ENCODE data around the gene OR2A5.

OR2A5 gene

DNA sequence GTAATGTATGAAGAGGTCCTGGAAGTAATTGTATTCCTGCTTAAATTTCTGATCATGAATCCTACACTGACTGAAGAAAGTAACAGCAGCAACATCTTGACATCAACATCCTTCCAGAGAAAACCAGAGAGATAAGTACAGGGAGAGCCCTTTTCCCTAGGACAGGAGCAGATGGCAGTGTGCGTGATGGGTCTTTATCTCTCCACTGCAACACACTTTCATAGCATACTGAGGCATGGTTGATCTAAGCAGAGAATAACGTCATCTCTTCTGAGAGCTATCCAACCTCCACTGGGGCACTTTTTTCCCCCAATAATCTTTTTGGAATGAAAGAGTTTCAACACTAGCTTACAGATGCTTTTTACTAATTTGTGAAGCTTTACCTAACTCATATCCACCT is 21.2 kb downstream of the OR2A5 start:
- Histone ChIP-seq H4K12ac (ENCODE audit: low read depth, low read length) (no peak overlapping the region), H3K4me2 (ENCODE audit: low read length) (no peak overlapping the region), H3K27me3 (ENCODE audit: insufficient read depth, low read length) (no peaks in the 10 kb centered on the region), H3K4ac (ENCODE audit: low read depth, low read length) (no peak overlapping the region), H3K14ac (ENCODE audit: low read length) (no peak overlapping the region), H3K4me1 (ENCODE audit: control insufficient read depth in 1 of 2, insufficient read depth in 2 of 2, low read length in 2 of 2) (no peaks in the 10 kb centered on the region), H3K79me2 (ENCODE audit: control insufficient read depth, insufficient read depth, low read length, poor library complexity) (no peaks in the 10 kb centered on the region), H3K9ac (ENCODE audit: low read length) (no peak overlapping the region), H3K9me3 (ENCODE audit: insufficient read depth, low read depth, low read length) (no peaks in the 10 kb centered on the region), H4K8ac (ENCODE audit: low read depth, low read length) (no peak overlapping the region), H4K91ac (ENCODE audit: low read depth, low read length) (no peak overlapping the region), H3K23ac (ENCODE audit: low read length) (no peak overlapping the region), H3K18ac (ENCODE audit: low read length) (no peak overlapping the region), H2BK12ac (ENCODE audit: low read length) (no peak overlapping the region), H2AFZ (ENCODE audit: insufficient read depth, low read length, poor library complexity) (no peak overlapping the region), H2BK5ac (ENCODE audit: low read depth, low read length, poor library complexity) (no peak overlapping the region), H2AK5ac (ENCODE audit: low read length) (no peak overlapping the region), H2BK120ac (ENCODE audit: insufficient read depth, low read length, poor library complexity) (no peak overlapping the region), H3K79me1 (ENCODE audit: low read length) (no peaks in the 10 kb centered on the region), H3K4me3 (ENCODE audit: low read depth, low read length) (no peak overlapping the region), H3K27ac (ENCODE audit: low read depth, low read length) (no peak overlapping the region), H3K36me3 (ENCODE audit: control insufficient read depth in 1 of 2, insufficient read depth in 2 of 2, low read length in 2 of 2) (no peaks in the 10 kb centered on the region)
- no peak for DNase-seq
- WGBS (ENCODE audit: extremely low coverage, insufficient coverage, insufficient read length) = no CpG with 5 or more reads among the region's 2 CpGs

DNA sequence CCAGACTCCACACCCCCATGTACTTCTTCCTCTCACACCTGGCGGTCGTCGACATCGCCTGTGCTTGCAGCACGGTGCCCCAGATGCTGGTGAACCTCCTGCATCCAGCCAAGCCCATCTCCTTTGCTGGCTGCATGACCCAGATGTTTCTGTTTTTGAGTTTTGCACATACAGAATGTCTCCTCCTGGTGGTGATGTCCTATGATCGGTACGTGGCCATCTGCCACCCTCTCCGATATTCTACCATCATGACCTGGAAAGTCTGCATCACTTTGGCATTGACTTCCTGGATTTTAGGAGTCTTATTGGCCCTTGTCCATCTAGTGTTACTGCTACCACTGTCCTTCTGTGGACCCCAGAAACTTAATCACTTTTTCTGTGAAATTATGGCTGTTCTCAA is 25.6 kb downstream of the OR2A5 start:
- DNase-seq = no peak
- Histone ChIP-seq H3K79me2 (ENCODE audit: control insufficient read depth, insufficient read depth, low read length, poor library complexity) (no peaks in the 10 kb centered on the region), H3K4me3 (ENCODE audit: low read depth, low read length) (no peak overlapping the region), H3K79me1 (ENCODE audit: low read length) (no peaks in the 10 kb centered on the region), H2BK120ac (ENCODE audit: insufficient read depth, low read length, poor library complexity) (no peak overlapping the region), H3K4me1 (ENCODE audit: control insufficient read depth in 1 of 2, insufficient read depth in 2 of 2, low read length in 2 of 2) (no peaks in the 10 kb centered on the region), H2BK12ac (ENCODE audit: low read length) (no peak overlapping the region), H3K9ac (ENCODE audit: low read length) (no peak overlapping the region), H2AFZ (ENCODE audit: insufficient read depth, low read length, poor library complexity) (no peak overlapping the region), H3K4ac (ENCODE audit: low read depth, low read length) (no peak overlapping the region), H3K36me3 (ENCODE audit: control insufficient read depth in 1 of 2, insufficient read depth in 2 of 2, low read length in 2 of 2) (no peaks in the 10 kb centered on the region), H3K14ac (ENCODE audit: low read length) (no peak overlapping the region), H3K23ac (ENCODE audit: low read length) (no peak overlapping the region), H3K27ac (ENCODE audit: low read depth, low read length) (no peak overlapping the region), H3K4me2 (ENCODE audit: low read length) (no peak overlapping the region), H2BK5ac (ENCODE audit: low read depth, low read length, poor library complexity) (no peak overlapping the region), H2AK5ac (ENCODE audit: low read length) (no peak overlapping the region), H3K9me3 (ENCODE audit: insufficient read depth, low read depth, low read length) (no peaks in the 10 kb centered on the region), H4K91ac (ENCODE audit: low read depth, low read length) (no peak overlapping the region), H4K8ac (ENCODE audit: low read depth, low read length) (no peak overlapping the region), H3K18ac (ENCODE audit: low read length) (no peak overlapping the region), H4K12ac (ENCODE audit: low read depth, low read length) (no peak overlapping the region), H3K27me3 (ENCODE audit: insufficient read depth, low read length) (no peaks in the 10 kb centered on the region)
- whole genome bisulfite sequencing (ENCODE audit: extremely low coverage, insufficient coverage, insufficient read length) = no CpG with 5 or more reads among the region's 8 CpGs

DNA sequence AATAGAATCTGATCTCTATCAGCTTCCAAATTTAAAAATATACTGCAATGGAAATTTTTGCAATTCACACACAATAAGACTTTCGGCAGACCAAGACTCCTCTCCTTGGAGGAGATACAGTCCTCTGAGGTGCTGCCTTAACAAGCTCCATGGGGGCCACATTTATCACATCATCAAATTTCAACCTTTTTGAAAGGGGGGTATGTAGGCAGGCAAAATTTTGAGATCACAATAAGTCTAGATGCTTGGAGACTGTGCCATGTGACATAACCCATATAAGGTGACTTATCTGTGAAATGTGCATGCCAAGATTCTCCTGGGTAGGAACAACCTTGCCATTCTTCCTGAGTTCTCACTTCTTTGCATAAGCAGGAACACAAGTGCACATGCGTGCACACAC is 37.2 kb downstream of the OR2A5 start, which contains the start of gene OR2A12:
TSS of gene OR2A12 (plus strand) at position 301 of the 400 bp plus-strand sequence. CDS start 8,830 bp downstream, outside the sequence.
- Histone ChIP-seq H3K27me3 (ENCODE audit: insufficient read depth, low read length) (no peaks in the 10 kb centered on the region), H2BK5ac (ENCODE audit: low read depth, low read length, poor library complexity) (no peak within 1 kb of the TSS), H3K27ac (ENCODE audit: low read depth, low read length) (no peak within 1 kb of the TSS), H3K9ac (ENCODE audit: low read length) (no peak within 1 kb of the TSS), H3K79me1 (ENCODE audit: low read length) (no peaks in the 10 kb centered on the region), H2BK120ac (ENCODE audit: insufficient read depth, low read length, poor library complexity) (no peak within 1 kb of the TSS), H4K12ac (ENCODE audit: low read depth, low read length) (no peak within 1 kb of the TSS), H4K91ac (ENCODE audit: low read depth, low read length) (no peak within 1 kb of the TSS), H3K36me3 (ENCODE audit: control insufficient read depth in 1 of 2, insufficient read depth in 2 of 2, low read length in 2 of 2) (no peaks in the 10 kb centered on the region), H2AFZ (ENCODE audit: insufficient read depth, low read length, poor library complexity) (no peak within 1 kb of the TSS), H3K14ac (ENCODE audit: low read length) (no peak within 1 kb of the TSS), H2BK12ac (ENCODE audit: low read length) (no peak within 1 kb of the TSS), H3K4ac (ENCODE audit: low read depth, low read length) (no peak within 1 kb of the TSS), H3K4me3 (ENCODE audit: low read depth, low read length) (no peak within 1 kb of the TSS), H3K79me2 (ENCODE audit: control insufficient read depth, insufficient read depth, low read length, poor library complexity) (no peaks in the 10 kb centered on the region), H3K9me3 (ENCODE audit: insufficient read depth, low read depth, low read length) (no peaks in the 10 kb centered on the region), H4K8ac (ENCODE audit: low read depth, low read length) (no peak within 1 kb of the TSS), H3K4me2 (ENCODE audit: low read length) (no peak within 1 kb of the TSS), H3K18ac (ENCODE audit: low read length) (no peak within 1 kb of the TSS), H2AK5ac (ENCODE audit: low read length) (no peak within 1 kb of the TSS), H3K4me1 (ENCODE audit: control insufficient read depth in 1 of 2, insufficient read depth in 2 of 2, low read length in 2 of 2) (no peaks in the 10 kb centered on the region), H3K23ac (ENCODE audit: low read length) (no peak within 1 kb of the TSS)
- WGBS (ENCODE audit: extremely low coverage, insufficient coverage, insufficient read length) = no CpG with 5 or more reads among the region's 2 CpGs
- no peak for DNase-seq

DNA sequence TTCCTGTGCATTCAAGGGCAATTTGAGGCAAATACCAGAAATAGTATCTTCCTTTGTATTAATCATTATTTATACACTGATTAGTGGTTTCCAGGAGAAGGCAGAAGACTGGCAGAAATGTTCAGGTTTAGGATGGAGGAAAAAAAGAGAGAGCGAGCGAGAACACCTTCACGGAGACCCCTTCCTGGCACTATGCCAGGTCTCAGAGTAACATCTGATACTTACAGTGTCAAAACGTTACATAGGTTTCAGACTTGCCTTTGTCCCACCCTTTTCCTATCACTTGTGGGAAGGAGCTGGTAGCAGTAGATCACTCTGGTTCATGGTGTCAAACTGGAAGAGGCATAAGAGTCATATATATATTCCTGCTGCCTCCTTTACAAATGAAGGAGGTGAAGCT is 38.0 kb downstream of the OR2A5 start:
- Histone ChIP-seq H4K91ac (ENCODE audit: low read depth, low read length) (no peak overlapping the region), H4K12ac (ENCODE audit: low read depth, low read length) (no peak overlapping the region), H3K9me3 (ENCODE audit: insufficient read depth, low read depth, low read length) (no peaks in the 10 kb centered on the region), H3K27ac (ENCODE audit: low read depth, low read length) (no peak overlapping the region), H4K8ac (ENCODE audit: low read depth, low read length) (no peak overlapping the region), H3K4me2 (ENCODE audit: low read length) (no peak overlapping the region), H2BK12ac (ENCODE audit: low read length) (no peak overlapping the region), H3K9ac (ENCODE audit: low read length) (no peak overlapping the region), H2BK5ac (ENCODE audit: low read depth, low read length, poor library complexity) (no peak overlapping the region), H3K79me2 (ENCODE audit: control insufficient read depth, insufficient read depth, low read length, poor library complexity) (no peaks in the 10 kb centered on the region), H2AFZ (ENCODE audit: insufficient read depth, low read length, poor library complexity) (no peak overlapping the region), H3K18ac (ENCODE audit: low read length) (no peak overlapping the region), H3K27me3 (ENCODE audit: insufficient read depth, low read length) (no peaks in the 10 kb centered on the region), H3K14ac (ENCODE audit: low read length) (no peak overlapping the region), H2AK5ac (ENCODE audit: low read length) (no peak overlapping the region), H3K36me3 (ENCODE audit: control insufficient read depth in 1 of 2, insufficient read depth in 2 of 2, low read length in 2 of 2) (no peaks in the 10 kb centered on the region), H3K4ac (ENCODE audit: low read depth, low read length) (no peak overlapping the region), H3K79me1 (ENCODE audit: low read length) (no peaks in the 10 kb centered on the region), H3K23ac (ENCODE audit: low read length) (no peak overlapping the region), H3K4me1 (ENCODE audit: control insufficient read depth in 1 of 2, insufficient read depth in 2 of 2, low read length in 2 of 2) (no peaks in the 10 kb centered on the region), H2BK120ac (ENCODE audit: insufficient read depth, low read length, poor library complexity) (no peak overlapping the region), H3K4me3 (ENCODE audit: low read depth, low read length) (no peak overlapping the region)
- no peak for DNase-seq
- WGBS (ENCODE audit: extremely low coverage, insufficient coverage, insufficient read length) = no CpG with 5 or more reads among the region's 4 CpGs

Measured in trophoblast cell (in vitro differentiated cells and primary cell).